ENCODE results near the gene OR7C1. TPM values are rescaled to one million over a fixed set of nuclear protein-coding genes. Genes with fewer than 3 reads are reported as not detected.

The OR7C1 gene
- total RNA-seq, 1 donor from 2014 or later = not detected

DNA sequence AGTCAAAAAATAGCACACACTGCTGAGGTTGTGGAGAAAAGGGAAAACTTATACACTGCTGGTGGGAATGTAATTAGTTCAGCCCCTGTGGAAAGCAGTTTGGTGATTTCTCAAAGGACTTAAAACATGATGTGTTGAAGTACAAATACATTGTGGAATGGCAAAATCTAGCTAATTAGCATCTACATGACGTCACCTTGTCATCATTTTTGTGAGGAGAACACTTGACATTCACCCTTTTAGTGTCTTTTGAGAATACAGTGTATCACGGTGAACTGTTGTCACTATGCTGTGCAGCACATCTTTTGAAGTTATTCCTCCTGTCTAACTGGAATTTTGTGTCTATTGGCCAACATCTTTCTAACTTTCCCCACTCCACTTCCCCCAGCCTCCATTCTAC lies 8.2 kb upstream of the OR7C1 start:
- no peak overlapping the region for H3K27ac Mint-ChIP-seq (ENCODE audit: unreplicated experiment)
- peaks cover 6% of the 10 kb centered on the region for H3K27me3 Mint-ChIP-seq (ENCODE audit: unreplicated experiment)
- H3K4me3 Mint-ChIP-seq (ENCODE audit: unreplicated experiment) = no peak overlapping the region
- peaks cover 6% of the 10 kb centered on the region for H3K9me3 Mint-ChIP-seq (ENCODE audit: unreplicated experiment)
- no peaks in the 10 kb centered on the region for H3K4me1 Mint-ChIP-seq (ENCODE audit: unreplicated experiment)
- DNase-seq (ENCODE audit: low spot score) = no peak
- TF ChIP-seq, protein P1, sequence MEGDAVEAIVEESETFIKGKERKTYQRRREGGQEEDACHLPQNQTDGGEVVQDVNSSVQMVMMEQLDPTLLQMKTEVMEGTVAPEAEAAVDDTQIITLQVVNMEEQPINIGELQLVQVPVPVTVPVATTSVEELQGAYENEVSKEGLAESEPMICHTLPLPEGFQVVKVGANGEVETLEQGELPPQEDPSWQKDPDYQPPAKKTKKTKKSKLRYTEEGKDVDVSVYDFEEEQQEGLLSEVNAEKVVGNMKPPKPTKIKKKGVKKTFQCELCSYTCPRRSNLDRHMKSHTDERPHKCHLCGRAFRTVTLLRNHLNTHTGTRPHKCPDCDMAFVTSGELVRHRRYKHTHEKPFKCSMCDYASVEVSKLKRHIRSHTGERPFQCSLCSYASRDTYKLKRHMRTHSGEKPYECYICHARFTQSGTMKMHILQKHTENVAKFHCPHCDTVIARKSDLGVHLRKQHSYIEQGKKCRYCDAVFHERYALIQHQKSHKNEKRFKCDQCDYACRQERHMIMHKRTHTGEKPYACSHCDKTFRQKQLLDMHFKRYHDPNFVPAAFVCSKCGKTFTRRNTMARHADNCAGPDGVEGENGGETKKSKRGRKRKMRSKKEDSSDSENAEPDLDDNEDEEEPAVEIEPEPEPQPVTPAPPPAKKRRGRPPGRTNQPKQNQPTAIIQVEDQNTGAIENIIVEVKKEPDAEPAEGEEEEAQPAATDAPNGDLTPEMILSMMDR (IDR thresholded peaks at IDR 0.05; ENCODE audit: unreplicated experiment) = no peak
- H3K36me3 Mint-ChIP-seq (ENCODE audit: low read depth, unreplicated experiment) = peaks cover 4% of the 10 kb centered on the region

DNA sequence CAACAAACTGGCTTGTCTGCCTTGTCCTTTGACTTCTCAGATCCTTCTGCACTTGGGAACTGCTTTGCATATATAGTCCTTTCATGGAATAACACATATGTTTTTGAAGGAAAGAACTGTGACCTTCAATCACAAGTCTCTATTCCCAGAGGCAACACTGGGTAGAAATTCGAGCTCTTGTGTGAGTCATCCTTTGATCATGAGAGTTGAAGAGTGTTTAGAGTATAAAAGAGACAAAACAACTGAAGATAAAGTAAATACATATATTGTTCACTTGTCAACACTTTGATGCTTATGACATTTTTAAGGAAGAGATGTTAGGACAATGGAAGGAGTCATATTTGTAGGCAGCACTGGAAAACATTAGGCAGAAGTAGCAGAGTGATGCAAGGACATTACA lies 5.2 kb upstream of the OR7C1 start:
- TF ChIP-seq, protein P1 (IDR thresholded peaks at IDR 0.05; ENCODE audit: unreplicated experiment) = no peak
- Mint-ChIP-seq H3K27me3 (ENCODE audit: unreplicated experiment) (peaks cover 6% of the 10 kb centered on the region), H3K9me3 (ENCODE audit: unreplicated experiment) (peaks cover 3% of the 10 kb centered on the region), H3K36me3 (ENCODE audit: low read depth, unreplicated experiment) (peaks cover 4% of the 10 kb centered on the region), H3K4me3 (ENCODE audit: unreplicated experiment) (no peak overlapping the region), H3K4me1 (ENCODE audit: unreplicated experiment) (no peaks in the 10 kb centered on the region), H3K27ac (ENCODE audit: unreplicated experiment) (no peak overlapping the region)
- no peak for DNase-seq (ENCODE audit: low spot score)

DNA sequence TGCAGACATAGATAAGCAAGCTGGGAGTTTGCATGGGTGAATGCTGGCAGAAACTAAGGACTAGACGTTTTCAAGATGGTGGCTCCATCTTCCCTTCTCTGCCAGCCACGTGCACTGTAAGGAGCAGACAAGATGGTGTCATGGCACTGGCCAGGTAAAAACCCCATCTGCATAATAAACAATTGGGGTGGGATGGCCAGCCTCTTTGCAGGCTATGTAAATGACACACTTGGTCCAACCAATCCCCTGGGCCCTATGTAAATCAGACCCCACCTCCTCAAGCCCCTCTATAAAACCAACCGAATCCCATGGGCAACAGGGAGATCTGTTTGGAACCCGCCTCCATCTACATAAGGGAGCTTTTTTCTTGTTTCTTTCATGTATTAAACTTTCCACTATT lies 2.4 kb upstream of the OR7C1 start:
- TF ChIP-seq, protein P1 (IDR thresholded peaks at IDR 0.05; ENCODE audit: unreplicated experiment) = no peak
- H3K9me3 Mint-ChIP-seq (ENCODE audit: unreplicated experiment) = no peaks in the 10 kb centered on the region

DNA sequence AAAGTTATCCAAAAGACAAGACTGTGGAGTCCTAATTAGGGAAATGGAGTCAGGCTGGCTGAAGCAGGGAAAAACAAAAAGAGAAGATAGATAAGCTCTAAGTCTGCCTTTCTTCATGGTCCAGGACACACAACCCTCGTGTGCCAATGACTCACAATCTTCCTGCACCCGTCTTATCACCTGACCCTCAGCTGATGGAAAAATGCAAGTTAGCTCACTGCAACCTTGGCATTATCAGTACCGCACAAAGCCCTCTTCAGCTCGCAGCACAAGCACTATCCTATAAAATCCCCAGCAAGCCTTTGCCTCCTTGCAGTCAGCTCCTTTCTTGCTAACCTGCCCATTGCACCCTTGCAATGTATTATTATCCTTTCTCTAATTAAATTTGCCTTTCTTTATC lies 4.3 kb downstream of the OR7C1 start:
- Mint-ChIP-seq H3K4me3 (ENCODE audit: unreplicated experiment) (no peak overlapping the region), H3K27me3 (ENCODE audit: unreplicated experiment) (no peaks in the 10 kb centered on the region), H3K4me1 (ENCODE audit: unreplicated experiment) (no peaks in the 10 kb centered on the region), H3K27ac (ENCODE audit: unreplicated experiment) (no peak overlapping the region), H3K9me3 (ENCODE audit: unreplicated experiment) (peaks cover 4% of the 10 kb centered on the region), H3K36me3 (ENCODE audit: low read depth, unreplicated experiment) (peaks cover 5% of the 10 kb centered on the region)
- no peak for DNase-seq (ENCODE audit: low spot score)
- TF ChIP-seq, protein P1 (IDR thresholded peaks at IDR 0.05; ENCODE audit: unreplicated experiment) = no peak

More for the DNA sequence above, 2.4 kb upstream of the OR7C1 start:
- no peaks in the 10 kb centered on the region for H3K36me3 Mint-ChIP-seq (ENCODE audit: low read depth, unreplicated experiment)
- H3K27me3 Mint-ChIP-seq (ENCODE audit: unreplicated experiment) = no peaks in the 10 kb centered on the region
- no peak overlapping the region for H3K4me3 Mint-ChIP-seq (ENCODE audit: unreplicated experiment)
- H3K27ac Mint-ChIP-seq (ENCODE audit: unreplicated experiment) = no peak overlapping the region
- no peaks in the 10 kb centered on the region for H3K4me1 Mint-ChIP-seq (ENCODE audit: unreplicated experiment)
- no peak for DNase-seq (ENCODE audit: low spot score)

DNA sequence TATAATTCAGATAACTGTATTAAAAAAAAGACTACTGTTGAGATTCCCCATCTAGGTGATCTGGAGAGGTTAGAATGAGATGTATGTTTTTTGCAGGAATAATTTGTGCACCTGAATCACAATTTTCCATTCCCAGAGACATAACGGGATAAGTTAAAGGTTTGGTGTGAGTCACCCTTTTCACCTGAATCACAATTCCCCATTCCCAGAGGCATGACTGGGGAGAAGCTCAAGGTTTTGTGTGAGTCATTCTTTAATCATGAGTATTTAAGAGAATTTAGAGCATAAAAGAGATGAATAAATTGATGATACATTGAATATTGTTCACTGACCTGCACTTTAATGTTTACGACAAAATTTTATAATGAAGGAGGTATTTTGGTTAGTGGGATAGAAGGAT lies 9.0 kb downstream of the OR7C1 start:
- Mint-ChIP-seq H3K4me1 (ENCODE audit: unreplicated experiment) (no peaks in the 10 kb centered on the region), H3K36me3 (ENCODE audit: low read depth, unreplicated experiment) (peaks cover 5% of the 10 kb centered on the region), H3K27ac (ENCODE audit: unreplicated experiment) (no peak overlapping the region), H3K9me3 (ENCODE audit: unreplicated experiment) (peaks cover 8% of the 10 kb centered on the region), H3K4me3 (ENCODE audit: unreplicated experiment) (no peak overlapping the region), H3K27me3 (ENCODE audit: unreplicated experiment) (peaks cover 3% of the 10 kb centered on the region)
- no peak for DNase-seq (ENCODE audit: low spot score)
- TF ChIP-seq, protein P1 (IDR thresholded peaks at IDR 0.05; ENCODE audit: unreplicated experiment) = no peak

Data from endothelial cell (in vitro differentiated cells).